Mesenchymal stem cell (in vitro differentiated cells and primary cell): Measurements from ENCODE around the gene DNASE1L1.
A peak's percentile ranks its signal among the peaks of the same experiment; 100 is the strongest.

ENCODE experiments used
- DNase-seq: peaks from one replicate; pipeline ENCODE4 v3.0.0-alpha.2; 2013
- H2AFZ ChIP-seq: one replicate; pipeline ENCODE4 v1.6.1; 2013; ENCODE audit warnings: low read depth, mild to moderate bottlenecking, control low read depth, inconsistent platforms, low read length, moderate library complexity
- H2AK5ac ChIP-seq: 2 replicates; pipeline ENCODE4 v1.6.1; 2013; ENCODE audit warnings: low read length, moderate library complexity, mild to moderate bottlenecking, inconsistent platforms; ENCODE audit not compliant: severe bottlenecking
- H2BK120ac ChIP-seq: one replicate; pipeline ENCODE4 v1.6.1; 2013; ENCODE audit warnings: low read depth, mild to moderate bottlenecking, inconsistent platforms, low read length, moderate library complexity
- H2BK12ac ChIP-seq, 2 experiments: one replicate each; pipeline ENCODE4 v1.6.1; 2013; ENCODE audit warnings: inconsistent platforms in 2 of 2, low read length in 2 of 2, mild to moderate bottlenecking in 2 of 2, moderate library complexity in 2 of 2, control low read depth in 1 of 2
- H2BK15ac ChIP-seq: one replicate; pipeline ENCODE4 v1.6.1; 2013; ENCODE audit warnings: mild to moderate bottlenecking, low read depth, inconsistent platforms; ENCODE audit not compliant: poor library complexity, severe bottlenecking
- H2BK5ac ChIP-seq: 2 replicates; pipeline ENCODE4 v1.6.1; 2013; ENCODE audit warnings: low read depth, mild to moderate bottlenecking, low read length, control low read depth, inconsistent platforms; ENCODE audit not compliant: poor library complexity, severe bottlenecking
- H3K14ac ChIP-seq, 2 experiments: one replicate each; pipeline ENCODE4 v1.6.1; 2013; ENCODE audit warnings: inconsistent platforms in 2 of 2, low read length in 2 of 2, control low read depth in 1 of 2, mild to moderate bottlenecking in 1 of 2, moderate library complexity in 1 of 2
- H3K18ac ChIP-seq, 2 experiments: one replicate each; pipeline ENCODE4 v1.6.1; 2013; ENCODE audit warnings: inconsistent platforms in 2 of 2, low read length in 2 of 2, control low read depth in 1 of 2, low read depth in 1 of 2, mild to moderate bottlenecking in 1 of 2
- H3K23ac ChIP-seq, 2 experiments: one replicate each; pipeline ENCODE4 v1.6.1; 2013; ENCODE audit warnings: inconsistent platforms in 2 of 2, low read length in 2 of 2, mild to moderate bottlenecking in 2 of 2, moderate library complexity in 2 of 2, control low read depth in 1 of 2
- H3K27ac ChIP-seq: 2 replicates; pipeline ENCODE4 v1.5.1; 2013; ENCODE audit warnings: mild to moderate bottlenecking, moderate library complexity, low read length, control low read depth, inconsistent platforms; ENCODE audit not compliant: poor library complexity, severe bottlenecking
- H3K27me3 ChIP-seq, 2 experiments: 2 replicates each; pipeline versions ENCODE4 v1.6.1 to v1.7.0; 2013; ENCODE audit warnings: low read length in 2 of 2, mild to moderate bottlenecking in 2 of 2, moderate library complexity in 2 of 2, control low read depth in 1 of 2, inconsistent platforms in 1 of 2; ENCODE audit not compliant: control insufficient read depth in 1 of 2, insufficient read depth in 1 of 2
- H3K36me3 ChIP-seq, 2 experiments: 2 replicates each; pipeline versions ENCODE4 v1.6.1 to v1.7.0; 2013; ENCODE audit warnings: low read length in 2 of 2, control low read depth in 1 of 2, inconsistent platforms in 1 of 2, low read depth in 1 of 2, mild to moderate bottlenecking in 1 of 2; ENCODE audit not compliant: insufficient read depth in 2 of 2, control insufficient read depth in 1 of 2
- H3K4ac ChIP-seq, 2 experiments: one replicate each; pipeline ENCODE4 v1.6.1; 2013; ENCODE audit warnings: inconsistent platforms in 2 of 2, low read length in 2 of 2, mild to moderate bottlenecking in 2 of 2, moderate library complexity in 2 of 2, control low read depth in 1 of 2, low read depth in 1 of 2
- H3K4me1 ChIP-seq: 2 replicates; pipeline ENCODE4 v1.6.1; 2013; ENCODE audit warnings: low read depth, low read length, control low read depth; ENCODE audit not compliant: control insufficient read depth, insufficient read depth
- H3K4me2 ChIP-seq: 2 replicates; pipeline ENCODE4 v1.6.1; 2013; ENCODE audit warnings: low read length, mild to moderate bottlenecking, inconsistent platforms; ENCODE audit not compliant: poor library complexity, severe bottlenecking
- H3K4me3 ChIP-seq, 2 experiments: 2 replicates each; pipeline versions ENCODE4 v1.5.1 to v1.7.0; 2013; ENCODE audit warnings: low read length in 2 of 2, mild to moderate bottlenecking in 2 of 2, control low read depth in 1 of 2, low read depth in 1 of 2; ENCODE audit not compliant: insufficient read depth in 1 of 2
- H3K79me1 ChIP-seq: replicated peaks from 2 replicates; pipeline ENCODE4 v1.6.1; 2013; ENCODE audit warnings: mild to moderate bottlenecking, control low read depth, low read length, inconsistent platforms; ENCODE audit not compliant: poor library complexity, severe bottlenecking
- H3K9ac ChIP-seq: 2 replicates; pipeline ENCODE4 v1.7.0; 2013; ENCODE audit warnings: mild to moderate bottlenecking, low read length, moderate library complexity
- H3K9me3 ChIP-seq: 2 replicates; pipeline ENCODE4 v1.7.0; 2013; ENCODE audit warnings: mild to moderate bottlenecking, low read length; ENCODE audit not compliant: control insufficient read depth
- H4K8ac ChIP-seq: one replicate; pipeline ENCODE4 v1.6.1; 2013; ENCODE audit warnings: inconsistent platforms, mild to moderate bottlenecking, low read length, moderate library complexity
- H4K91ac ChIP-seq: one replicate; pipeline ENCODE4 v1.6.1; 2013; ENCODE audit warnings: mild to moderate bottlenecking, low read length, inconsistent platforms
- WGBS: methylation state at CpG from one replicate; pipeline ENCODE4 v1.1.7; 2013; ENCODE audit warnings: mixed read lengths; 5-methylcytosine and 5-hydroxymethylcytosine counted together

Gene DNASE1L1

DNA sequence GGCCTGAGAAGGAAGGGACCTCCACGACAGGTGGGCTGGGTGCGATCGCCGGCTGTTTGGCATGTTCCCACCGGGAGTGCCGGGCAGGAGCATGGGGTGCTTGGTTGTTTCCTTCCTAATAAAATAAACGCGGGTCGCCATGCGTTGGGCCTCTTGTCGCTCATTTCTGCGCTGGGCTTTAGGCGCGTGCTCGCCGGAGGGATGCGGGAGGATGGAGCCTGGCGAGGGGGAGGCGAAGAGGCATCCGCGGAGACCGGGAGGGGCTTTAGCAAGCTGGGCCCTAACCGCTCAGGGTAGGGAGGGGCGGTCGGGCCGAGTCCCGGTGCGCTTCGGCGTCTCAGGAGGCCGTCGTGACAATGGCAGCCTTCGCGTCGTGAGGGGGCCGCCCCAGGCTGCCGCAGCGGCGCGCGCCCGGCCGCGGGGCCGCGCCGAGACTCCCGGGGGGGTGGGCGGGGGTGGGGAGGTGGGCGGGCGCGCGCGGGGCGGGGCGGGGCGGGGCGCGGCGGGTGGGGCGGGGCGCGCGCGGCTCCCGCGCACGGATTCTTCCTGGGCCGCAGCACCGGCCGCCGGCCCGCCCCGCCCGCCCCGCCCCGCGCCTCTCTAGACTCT, 27.4 kb upstream of the DNASE1L1 start:
- Histone ChIP-seq H3K27me3 (no peaks in the 10 kb centered on the region), H3K9me3 (no peaks in the 10 kb centered on the region), H3K4me1 (peaks cover 22% of the 10 kb centered on the region), H4K8ac (no peak overlapping the region), H3K4me3 (peak overlapping the region; percentile 61 to 78), H2BK15ac (peak overlapping the region; percentile 69), H3K9ac (peak overlapping the region; percentile 82), H3K4ac (peak overlapping the region in 1 of 2 experiments; percentile 92), H2BK120ac (peak overlapping the region; percentile 100), H3K27ac (no peak overlapping the region), H3K14ac (no peak overlapping the region), H4K91ac (peak overlapping the region; percentile 95), H3K18ac (peak overlapping the region; percentile 86 to 97), H2BK5ac (peak overlapping the region; percentile 99), H3K4me2 (peak overlapping the region; percentile 49), H3K23ac (no peak overlapping the region), H2BK12ac (peak overlapping the region in 1 of 2 experiments; percentile 31), H2AFZ (no peak overlapping the region), H2AK5ac (no peak overlapping the region), H3K79me1 (peaks cover 8% of the 10 kb centered on the region), H3K36me3 (peaks cover 44 to 74% of the 10 kb centered on the region in 2 experiments)
- 18% methylated on average over 17 of the region's 78 CpGs for WGBS
- DNase-seq, result no peak

DNA sequence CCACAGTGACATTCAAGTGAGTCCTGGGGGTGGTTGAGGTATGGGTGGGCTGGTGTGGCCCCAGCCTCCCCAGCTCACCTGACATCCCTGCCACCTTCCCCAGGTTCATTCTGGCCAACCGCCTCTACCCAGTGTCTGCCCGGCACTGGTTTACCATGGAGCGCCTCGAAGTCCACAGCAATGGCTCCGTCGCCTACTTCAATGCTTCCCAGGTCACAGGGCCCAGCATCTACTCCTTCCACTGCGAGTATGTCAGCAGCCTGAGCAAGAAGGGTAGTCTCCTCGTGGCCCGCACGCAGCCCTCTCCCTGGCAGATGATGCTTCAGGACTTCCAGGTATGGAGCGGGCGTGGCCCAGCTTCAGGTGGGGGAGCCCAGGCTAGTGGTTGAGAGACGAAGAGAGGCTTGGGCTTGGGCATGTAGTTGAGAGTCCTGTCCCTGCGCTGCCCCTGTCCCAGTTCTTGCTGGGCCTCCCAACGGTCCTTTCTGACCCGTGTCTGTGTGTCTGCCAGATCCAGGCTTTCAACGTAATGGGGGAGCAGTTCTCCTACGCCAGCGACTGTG, 26.2 kb upstream of the DNASE1L1 start:
- H3K4me2 ChIP-seq, result no peak overlapping the region

DNA sequence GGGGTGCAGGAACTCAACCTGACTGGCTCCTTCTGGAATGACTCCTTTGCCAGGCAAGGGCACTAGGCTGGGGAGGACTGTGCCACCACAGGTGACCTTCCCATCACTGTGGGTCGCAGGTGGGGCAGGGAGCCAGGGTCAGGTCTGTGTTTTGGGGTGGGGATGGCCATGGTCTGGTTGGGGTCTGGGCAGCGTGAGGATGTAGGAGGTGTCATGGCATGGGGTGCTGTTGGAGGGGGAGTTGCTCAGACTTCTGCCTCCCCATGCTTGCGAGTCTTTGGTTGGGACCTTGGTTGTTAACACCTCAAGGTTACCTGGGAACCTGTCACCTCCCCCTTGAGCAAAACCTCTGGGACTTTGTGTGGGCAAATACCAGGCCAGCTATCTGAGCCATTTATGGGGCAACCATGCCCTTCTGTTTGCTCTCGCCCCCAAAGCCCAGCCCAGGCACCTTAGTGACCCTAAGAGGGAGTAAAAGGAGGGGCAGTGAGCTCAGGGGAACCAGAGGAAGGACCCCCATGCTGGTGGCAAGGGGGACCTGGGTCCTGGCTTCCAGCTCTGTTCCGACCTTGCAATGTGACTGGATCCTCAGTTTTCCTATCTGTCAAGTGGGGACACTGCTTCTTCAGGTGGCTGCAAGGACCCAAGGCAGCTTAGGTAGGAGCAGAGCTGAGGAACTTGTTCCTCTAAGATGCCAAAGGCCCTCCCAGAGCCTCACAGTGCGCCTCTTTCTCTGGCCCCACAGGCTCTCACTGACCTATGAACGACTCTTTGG, 25.5 kb upstream of the DNASE1L1 start:
- Histone ChIP-seq H4K8ac (no peak overlapping the region), H2BK120ac (no peak overlapping the region), H2BK12ac (no peak overlapping the region), H2AK5ac (no peak overlapping the region), H3K27ac (no peak overlapping the region), H3K36me3 (peaks cover 43 to 64% of the 10 kb centered on the region in 2 experiments), H2BK15ac (no peak overlapping the region), H3K4me1 (peaks cover 30% of the 10 kb centered on the region), H4K91ac (no peak overlapping the region), H3K9me3 (no peaks in the 10 kb centered on the region), H3K4me2 (no peak overlapping the region), H2AFZ (no peak overlapping the region), H3K23ac (no peak overlapping the region), H2BK5ac (no peak overlapping the region), H3K27me3 (peaks cover 0 to 3% of the 10 kb centered on the region in 2 experiments), H3K4ac (no peak overlapping the region), H3K9ac (no peak overlapping the region), H3K79me1 (peaks cover 10% of the 10 kb centered on the region), H3K14ac (no peak overlapping the region), H3K18ac (no peak overlapping the region), H3K4me3 (no peak overlapping the region)
- no peak for DNase-seq
- 100% methylated on average over 3 of the region's 7 CpGs for WGBS

More for the DNA sequence above, 26.2 kb upstream of the DNASE1L1 start:
- Histone ChIP-seq H2BK12ac (no peak overlapping the region), H3K27ac (no peak overlapping the region), H3K9ac (no peak overlapping the region), H4K8ac (no peak overlapping the region), H2BK120ac (no peak overlapping the region), H3K27me3 (peaks cover 0 to 3% of the 10 kb centered on the region in 2 experiments), H2BK5ac (no peak overlapping the region), H3K4me3 (no peak overlapping the region), H3K4me1 (peaks cover 28% of the 10 kb centered on the region), H2AK5ac (no peak overlapping the region), H2BK15ac (no peak overlapping the region), H3K79me1 (peaks cover 10% of the 10 kb centered on the region), H2AFZ (no peak overlapping the region), H3K9me3 (no peaks in the 10 kb centered on the region), H3K18ac (no peak overlapping the region), H3K36me3 (peaks cover 46 to 70% of the 10 kb centered on the region in 2 experiments), H3K23ac (no peak overlapping the region), H4K91ac (no peak overlapping the region), H3K4ac (no peak overlapping the region), H3K14ac (no peak overlapping the region)
- no peak for DNase-seq
- 95% methylated on average over 19 of the region's 19 CpGs for WGBS

DNA sequence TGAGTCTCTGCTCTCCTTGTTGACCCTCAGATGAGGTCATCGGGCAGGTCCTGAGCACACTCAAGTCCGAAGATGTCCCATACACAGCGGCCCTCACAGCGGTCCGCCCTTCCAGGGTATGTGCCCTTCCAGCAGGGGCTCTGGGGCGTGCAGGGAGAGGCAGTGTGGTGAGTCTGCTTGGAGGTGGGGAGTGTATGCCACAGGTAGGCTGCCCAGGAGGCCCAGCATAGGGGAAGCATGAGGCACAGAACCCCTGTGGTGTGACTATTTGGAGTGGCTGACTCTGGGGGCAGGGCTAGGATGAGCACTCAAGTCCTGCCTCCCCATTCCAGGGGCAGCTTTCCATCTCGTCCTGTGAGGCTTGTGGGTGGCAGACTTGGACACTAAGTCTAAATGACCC, 24.6 kb upstream of the DNASE1L1 start:
- H3K79me1 ChIP-seq, result peaks cover 10% of the 10 kb centered on the region

More for the DNA sequence above, 24.6 kb upstream of the DNASE1L1 start:
- Histone ChIP-seq H4K91ac (no peak overlapping the region), H3K9me3 (no peaks in the 10 kb centered on the region), H2BK15ac (no peak overlapping the region), H3K4me1 (peaks cover 28% of the 10 kb centered on the region), H3K27me3 (peaks cover 0 to 3% of the 10 kb centered on the region in 2 experiments), H3K4ac (no peak overlapping the region), H4K8ac (no peak overlapping the region), H3K23ac (no peak overlapping the region), H3K4me2 (no peak overlapping the region), H3K27ac (no peak overlapping the region), H3K36me3 (peaks cover 43 to 55% of the 10 kb centered on the region in 2 experiments), H3K4me3 (no peak overlapping the region), H2BK12ac (no peak overlapping the region), H2BK5ac (no peak overlapping the region), H3K14ac (no peak overlapping the region), H2AK5ac (no peak overlapping the region), H2BK120ac (no peak overlapping the region), H2AFZ (no peak overlapping the region), H3K9ac (no peak overlapping the region), H3K18ac (no peak overlapping the region)
- 97% methylated on average over 7 of the region's 7 CpGs for WGBS
- no peak for DNase-seq
